MCF 10A (cell line): Measurements from ENCODE around the gene UBE2QL1. TPM values are rescaled to one million over a fixed set of nuclear protein-coding genes. Genes with fewer than 3 reads are reported as not detected.
"Not testable (repeated sequence)": the region's sequence is repeated elsewhere in the genome, so short reads cannot be mapped to it uniquely, and the experiment has no call there.

Source experiments
- BruUV-seq: library from RNA; stranded (reverse); fragments of 400-500 nt; replicated peaks from 2 replicates; lab custom pipeline; 2021; lab: Mats Ljungman, UMichigan
- CTCF ChIA-PET: fragments of 300-600 bp; sonication (Branson Sonifier 250); formaldehyde crosslinking; extraction: SDS; loops from one replicate; lab custom pipeline; 2021; ENCODE audit warnings: antibody characterized with exemption, inconsistent platforms; lab: Yijun Ruan, JAX
- POLR2A ChIA-PET: fragments of 300-600, 350-650 bp; sonication (Branson Sonifier 250); formaldehyde crosslinking; extraction: SDS; loops from one replicate; lab custom pipeline; 2020; ENCODE audit warnings: antibody characterized with exemption, inconsistent platforms; lab: Yijun Ruan, JAX
- DNase-seq: peaks from one replicate; pipeline ENCODE4 v3.0.0-alpha.2; 2018; ENCODE audit not compliant: unreplicated experiment
- H3K27ac Mint-ChIP-seq: one replicate; pipeline ENCODE4 v1.8.0; 2022; ENCODE audit warnings: mild to moderate bottlenecking, low read depth, mixed read lengths; ENCODE audit not compliant: unreplicated experiment
- H3K27me3 Mint-ChIP-seq: one replicate; pipeline ENCODE4 v1.8.0; 2022; ENCODE audit warnings: mixed read lengths; ENCODE audit not compliant: insufficient read depth, unreplicated experiment
- H3K36me3 Mint-ChIP-seq: one replicate; pipeline ENCODE4 v1.8.0; 2022; ENCODE audit warnings: mild to moderate bottlenecking, moderate library complexity, mixed read lengths; ENCODE audit not compliant: insufficient read depth, unreplicated experiment
- H3K4me1 Mint-ChIP-seq: one replicate; pipeline ENCODE4 v1.8.0; 2022; ENCODE audit warnings: mixed read lengths; ENCODE audit not compliant: insufficient read depth, unreplicated experiment
- H3K4me3 Mint-ChIP-seq: one replicate; pipeline ENCODE4 v1.8.0; 2022; ENCODE audit warnings: mild to moderate bottlenecking, moderate library complexity, mixed read lengths; ENCODE audit not compliant: unreplicated experiment
- H3K9me3 Mint-ChIP-seq: one replicate; pipeline ENCODE4 v1.8.0; 2022; ENCODE audit warnings: mixed read lengths; ENCODE audit not compliant: unreplicated experiment
- CTCF ChIP-seq: fragments of 200-600 bp; IDR thresholded peaks from one replicate; pipeline ENCODE4 v1.8.0; 2022; ENCODE audit warnings: antibody characterized with exemption, mild to moderate bottlenecking; ENCODE audit not compliant: unreplicated experiment
- intact Hi-C: fragments of 100-400 bp; cut with micrococcal nuclease; formaldehyde crosslinking; loops from 2 replicates; pipeline ENCODE4 v1.14.1; 2022
- total RNA-seq: library from RNA; stranded (reverse); gene quantifications from 2 replicates; pipeline ENCODE4 v1.2.3, GENCODE V29; 2022

Gene UBE2QL1
- total RNA-seq, 1 experiment from 2014 or later: not detected

GRCh38 chr5:6510973-6511372, 62.3 kb downstream of the UBE2QL1 start:
- Mint-ChIP-seq H3K4me1 (no peaks in the 10 kb centered on the region), H3K27me3 (no peaks in the 10 kb centered on the region), H3K4me3 (no peak overlapping the region), H3K27ac (no peak overlapping the region), H3K9me3 (no peaks in the 10 kb centered on the region), H3K36me3 (no peaks in the 10 kb centered on the region)
- DNase-seq: no peak
- CTCF ChIA-PET: no interaction called here
- intact Hi-C loops: no loop called here
- POLR2A ChIA-PET: no interaction called here
- no peak for TF ChIP-seq CTCF
- BruUV-seq: no TSS peak

GRCh38 chr5:6515812-6516211, 67.2 kb downstream of the UBE2QL1 start:
- CTCF ChIA-PET, DNase-seq, H3K9me3 Mint-ChIP-seq, intact Hi-C loops, H3K36me3 Mint-ChIP-seq, H3K4me3 Mint-ChIP-seq, H3K27ac Mint-ChIP-seq, BruUV-seq, H3K4me1 Mint-ChIP-seq: not testable (repeated sequence)
- POLR2A ChIA-PET: interaction anchor here (0.7 kb wide), 1 partner anchor 861 kb away, joined by 3 read pairs; no protein-coding TSS in a partner anchor
- peaks cover 17% of the 10 kb centered on the region for H3K27me3 Mint-ChIP-seq

GRCh38 chr5:6516823-6517222, 68.2 kb downstream of the UBE2QL1 start:
- no TSS peak for BruUV-seq
- Mint-ChIP-seq H3K36me3 (no peaks in the 10 kb centered on the region), H3K27me3 (peaks cover 23% of the 10 kb centered on the region), H3K4me1 (peaks cover 5% of the 10 kb centered on the region), H3K27ac (no peak overlapping the region), H3K9me3 (no peaks in the 10 kb centered on the region), H3K4me3 (no peak overlapping the region)
- no peak for DNase-seq
- CTCF ChIA-PET: no interaction called here
- POLR2A ChIA-PET: interaction anchor here (0.6 kb wide), 1 partner anchor 522 kb away, joined by 3 read pairs; no protein-coding TSS in a partner anchor
- no peak for TF ChIP-seq CTCF
- intact Hi-C loops: no loop called here

- CTCF ChIA-PET: no interaction called here
- TF ChIP-seq CTCF: no peak
- DNase-seq: no peak
- BruUV-seq: no TSS peak
- intact Hi-C loops: no loop called here
- POLR2A ChIA-PET: no interaction called here
- Mint-ChIP-seq H3K4me3 (no peak overlapping the region), H3K4me1 (peaks cover 5% of the 10 kb centered on the region), H3K27ac (no peak overlapping the region), H3K9me3 (no peaks in the 10 kb centered on the region), H3K27me3 (peaks cover 30% of the 10 kb centered on the region), H3K36me3 (no peaks in the 10 kb centered on the region)
Observed at GRCh38 chr5:6517510-6517909, 68.9 kb downstream of the UBE2QL1 start.
